Hepatocyte (in vitro differentiated cells): ENCODE results near the gene ZNF532. TPM values are rescaled to one million over a fixed set of nuclear protein-coding genes. Genes with fewer than 3 reads are reported as not detected.

Source experiments
- DNase-seq: peaks from one replicate; pipeline ENCODE4 v3.0.0-alpha.2; 2016; ENCODE audit warnings: low spot score
- H2AFZ ChIP-seq: fragments of 200-600 bp; sonication (generic); 2 replicates; pipeline ENCODE4 v1.6.0; 2016; ENCODE audit warnings: antibody characterized with exemption, mild to moderate bottlenecking
- H3K27ac ChIP-seq: fragments of 200-600 bp; sonication (generic); 2 replicates; pipeline ENCODE4 v1.5.1; 2016; ENCODE audit warnings: mild to moderate bottlenecking
- H3K27me3 ChIP-seq: fragments of 200-600 bp; sonication (generic); 2 replicates; pipeline ENCODE4 v1.6.1; 2016
- H3K36me3 ChIP-seq: fragments of 200-600 bp; sonication (generic); replicated peaks from 2 replicates; pipeline ENCODE4 v1.5.1; 2016; ENCODE audit warnings: low read depth; ENCODE audit not compliant: insufficient read depth
- H3K4me1 ChIP-seq: fragments of 200-600 bp; sonication (generic); 2 replicates; pipeline ENCODE4 v1.5.1; 2016; ENCODE audit warnings: mild to moderate bottlenecking, moderate library complexity; ENCODE audit not compliant: insufficient read depth
- H3K4me2 ChIP-seq: fragments of 200-600 bp; sonication (generic); 2 replicates; pipeline ENCODE4 v1.6.0; 2016
- H3K4me3 ChIP-seq: fragments of 200-600 bp; sonication (generic); 2 replicates; pipeline ENCODE4 v1.5.1; 2016; ENCODE audit warnings: mild to moderate bottlenecking
- H3K79me2 ChIP-seq: fragments of 200-600 bp; sonication (generic); 2 replicates; pipeline ENCODE4 v1.6.0; 2017; ENCODE audit warnings: mild to moderate bottlenecking
- H3K9me2 ChIP-seq: fragments of 200-600 bp; sonication (generic); replicated peaks from 2 replicates; pipeline ENCODE4 v1.6.0; 2017; ENCODE audit warnings: mild to moderate bottlenecking; ENCODE audit not compliant: insufficient read depth
- H3K9me3 ChIP-seq: fragments of 200-600 bp; sonication (generic); 2 replicates; pipeline ENCODE4 v1.5.1; 2016; ENCODE audit warnings: low read depth, mild to moderate bottlenecking
- H4K20me1 ChIP-seq: fragments of 200-600 bp; sonication (generic); 2 replicates; pipeline ENCODE4 v1.6.0; 2016; ENCODE audit warnings: mild to moderate bottlenecking; ENCODE audit not compliant: insufficient read depth, poor library complexity, severe bottlenecking
- EZH2 ChIP-seq: fragments of 200-600 bp; sonication (generic); IDR thresholded peaks from 2 replicates; pipeline ENCODE4 v1.6.1; 2016; ENCODE audit warnings: antibody characterized with exemption, mild to moderate bottlenecking, borderline replicate concordance
- EZH2phosphoT487 ChIP-seq: fragments of 200-600 bp; sonication (generic); IDR thresholded peaks from one replicate; pipeline ENCODE4 v1.6.1; 2018; ENCODE audit warnings: antibody characterized with exemption, mild to moderate bottlenecking, low read depth, moderate library complexity; ENCODE audit not compliant: unreplicated experiment, severe bottlenecking
- WGBS: methylation state at CpG from one replicate; pipeline ENCODE4 v1.1.6; 2016; ENCODE audit warnings: low lambda C conversion rate; ENCODE audit errors: missing lambda C conversion rate; 5-methylcytosine and 5-hydroxymethylcytosine counted together
- polyA plus RNA-seq: library from polyadenylated mRNA; unstranded; fragments of >200 nt; fragmentation: Nextera tagmentation; extraction: Ambion mirVana; gene quantifications from 2 replicates; pipeline ENCODE4 v1.2.1, GENCODE V29; 2016
- total RNA-seq: library from RNA; depleted of rRNA; stranded (reverse); fragments of >200 nt; gene quantifications from 2 replicates; pipeline ENCODE4 v1.2.3, GENCODE V29; 2014
- TF ChIP-seq, protein P1 (sequence below): fragments of 200-600 bp; sonication (generic); IDR thresholded peaks from 2 replicates; pipeline ENCODE4 v1.5.1; 2016; ENCODE audit warnings: antibody characterized with exemption, mild to moderate bottlenecking; ENCODE audit not compliant: poor library complexity

The ZNF532 gene
- total and polyA plus RNA-seq, 2 experiments from 2014 or later: 15.9 to 36.5 TPM

DNA sequence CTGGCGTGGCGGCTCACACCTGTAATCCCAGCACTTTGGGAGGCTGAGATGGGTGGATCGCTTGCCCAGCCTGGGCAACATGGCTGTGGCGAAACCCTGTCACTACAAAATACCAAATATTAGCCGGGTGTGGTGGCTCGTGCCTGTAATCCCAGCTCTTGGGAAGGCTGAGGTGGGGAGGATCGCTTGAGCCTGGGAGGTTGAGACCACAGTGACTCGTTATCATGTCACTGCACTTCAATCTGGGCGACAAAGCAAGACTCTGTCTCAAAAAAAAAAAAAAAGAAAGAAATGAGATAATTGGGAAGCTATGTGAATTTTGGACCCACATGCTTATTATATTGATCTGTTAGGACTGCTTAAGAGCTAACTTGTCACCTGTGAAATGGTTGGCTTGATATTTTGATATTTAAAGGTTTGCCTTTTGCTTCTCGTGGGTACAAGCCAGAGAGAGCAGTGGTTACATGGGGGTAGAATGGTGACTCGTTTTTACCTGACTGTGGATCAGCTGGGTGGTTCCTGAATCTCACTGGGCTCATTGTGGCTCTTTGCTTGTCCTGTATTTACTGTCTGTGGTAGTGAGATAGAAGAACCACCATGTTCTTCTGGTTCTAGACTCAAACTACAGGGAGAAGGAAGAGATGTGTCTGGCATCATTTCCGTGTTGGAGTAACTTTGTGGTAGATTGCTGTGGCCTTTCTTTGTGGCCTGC lies 28.9 kb downstream of the ZNF532 start:
- WGBS: 95% methylated on average over 12 of the region's 12 CpGs
- H3K4me2 ChIP-seq: no peak overlapping the region

DNA sequence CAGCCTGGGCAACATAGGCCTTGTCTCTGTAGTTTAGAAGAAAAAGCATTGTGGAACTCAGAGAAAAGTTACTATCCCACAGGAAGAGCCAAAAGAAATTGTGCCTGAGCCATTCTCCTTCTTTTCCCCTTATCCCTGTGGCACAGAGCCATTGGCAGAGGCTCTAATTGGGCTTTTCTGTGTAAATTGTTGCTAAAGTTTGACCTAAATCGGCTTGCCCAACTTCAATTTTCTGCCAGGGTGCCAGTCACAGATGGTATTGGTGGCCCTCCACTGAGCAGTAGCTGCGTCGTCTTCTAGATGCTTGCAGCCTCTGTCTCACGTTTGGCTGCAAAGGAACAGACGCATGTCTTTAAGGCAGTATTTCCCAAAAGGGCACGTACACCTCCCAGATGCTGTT lies 30.3 kb downstream of the ZNF532 start:
- H3K4me3 ChIP-seq: no peak overlapping the region
- no peaks in the 10 kb centered on the region for H3K27me3 ChIP-seq
- no peak for DNase-seq
- H3K9me2 ChIP-seq: no peaks in the 10 kb centered on the region
- no peak for TF ChIP-seq EZH2phosphoT487
- TF ChIP-seq, protein P1, sequence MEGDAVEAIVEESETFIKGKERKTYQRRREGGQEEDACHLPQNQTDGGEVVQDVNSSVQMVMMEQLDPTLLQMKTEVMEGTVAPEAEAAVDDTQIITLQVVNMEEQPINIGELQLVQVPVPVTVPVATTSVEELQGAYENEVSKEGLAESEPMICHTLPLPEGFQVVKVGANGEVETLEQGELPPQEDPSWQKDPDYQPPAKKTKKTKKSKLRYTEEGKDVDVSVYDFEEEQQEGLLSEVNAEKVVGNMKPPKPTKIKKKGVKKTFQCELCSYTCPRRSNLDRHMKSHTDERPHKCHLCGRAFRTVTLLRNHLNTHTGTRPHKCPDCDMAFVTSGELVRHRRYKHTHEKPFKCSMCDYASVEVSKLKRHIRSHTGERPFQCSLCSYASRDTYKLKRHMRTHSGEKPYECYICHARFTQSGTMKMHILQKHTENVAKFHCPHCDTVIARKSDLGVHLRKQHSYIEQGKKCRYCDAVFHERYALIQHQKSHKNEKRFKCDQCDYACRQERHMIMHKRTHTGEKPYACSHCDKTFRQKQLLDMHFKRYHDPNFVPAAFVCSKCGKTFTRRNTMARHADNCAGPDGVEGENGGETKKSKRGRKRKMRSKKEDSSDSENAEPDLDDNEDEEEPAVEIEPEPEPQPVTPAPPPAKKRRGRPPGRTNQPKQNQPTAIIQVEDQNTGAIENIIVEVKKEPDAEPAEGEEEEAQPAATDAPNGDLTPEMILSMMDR: no peak
- TF ChIP-seq EZH2: no peak
- H3K79me2 ChIP-seq: peaks cover 87% of the 10 kb centered on the region
- WGBS: 84% methylated on average over 6 of the region's 6 CpGs
- no peaks in the 10 kb centered on the region for H3K36me3 ChIP-seq
- H2AFZ ChIP-seq: no peak overlapping the region
- H3K9me3 ChIP-seq: no peaks in the 10 kb centered on the region
- no peaks in the 10 kb centered on the region for H4K20me1 ChIP-seq
- no peak overlapping the region for H3K4me2 ChIP-seq
- peaks cover 11% of the 10 kb centered on the region for H3K4me1 ChIP-seq
- H3K27ac ChIP-seq: no peak overlapping the region

More for the DNA sequence above, 28.9 kb downstream of the ZNF532 start:
- Histone ChIP-seq H3K27ac (no peak overlapping the region), H3K79me2 (peaks cover 89% of the 10 kb centered on the region), H2AFZ (no peak overlapping the region), H3K4me1 (peaks cover 11% of the 10 kb centered on the region), H3K9me2 (no peaks in the 10 kb centered on the region), H3K9me3 (no peaks in the 10 kb centered on the region), H3K27me3 (no peaks in the 10 kb centered on the region), H3K36me3 (no peaks in the 10 kb centered on the region), H3K4me3 (no peak overlapping the region), H4K20me1 (no peaks in the 10 kb centered on the region)
- no peak for TF ChIP-seq EZH2
- DNase-seq: no peak

DNA sequence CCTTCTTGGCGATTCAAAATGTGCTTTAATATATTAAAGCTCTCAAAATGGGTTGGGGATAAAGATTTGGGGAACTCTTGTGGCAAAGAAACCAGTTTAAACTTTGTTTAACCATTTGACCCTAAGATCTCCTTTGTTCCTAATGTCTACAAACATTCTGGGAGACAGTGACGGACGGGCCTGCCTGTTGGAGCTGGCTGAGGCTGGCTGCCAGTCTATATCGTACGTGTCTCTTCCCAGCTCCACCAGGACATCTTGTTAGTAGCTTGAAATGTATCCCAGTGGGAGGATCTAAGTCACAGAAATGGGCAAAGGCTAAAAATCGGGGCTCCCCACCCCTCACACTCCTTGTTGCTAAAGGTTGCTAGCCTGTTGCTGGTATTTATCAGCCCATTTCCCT lies 30.7 kb downstream of the ZNF532 start:
- Histone ChIP-seq H3K36me3 (no peaks in the 10 kb centered on the region), H3K27ac (no peak overlapping the region), H3K4me1 (peaks cover 11% of the 10 kb centered on the region), H2AFZ (no peak overlapping the region), H3K9me3 (no peaks in the 10 kb centered on the region), H3K27me3 (no peaks in the 10 kb centered on the region), H4K20me1 (no peaks in the 10 kb centered on the region), H3K9me2 (no peaks in the 10 kb centered on the region), H3K79me2 (peaks cover 86% of the 10 kb centered on the region), H3K4me3 (no peak overlapping the region), H3K4me2 (no peak overlapping the region)
- TF ChIP-seq EZH2phosphoT487: no peak
- no peak for TF ChIP-seq EZH2
- TF ChIP-seq, protein P1: no peak
- 80% methylated on average over 6 of the region's 6 CpGs for WGBS
- no peak for DNase-seq

DNA sequence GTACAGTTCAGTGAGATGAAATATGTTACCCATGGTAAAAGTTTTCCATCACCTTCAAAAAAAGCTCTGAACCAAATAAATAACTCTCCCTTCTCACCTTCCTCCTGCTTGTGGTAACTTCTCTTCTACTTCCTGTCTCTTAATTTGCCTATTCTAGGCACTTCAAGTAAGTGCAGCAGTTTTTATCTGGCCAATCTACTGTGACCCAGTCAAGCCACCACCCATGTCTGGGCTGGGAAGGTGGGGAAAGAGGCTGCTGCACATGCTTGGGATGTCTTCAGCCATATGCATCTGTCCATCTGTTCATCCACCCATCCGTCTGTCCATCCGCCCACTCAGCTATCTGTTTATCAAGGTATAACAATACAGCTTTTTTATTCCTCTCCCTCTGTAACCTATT lies 31.6 kb downstream of the ZNF532 start:
- Histone ChIP-seq H3K27me3 (no peaks in the 10 kb centered on the region), H3K4me1 (peaks cover 11% of the 10 kb centered on the region), H3K79me2 (peaks cover 87% of the 10 kb centered on the region), H3K27ac (peak overlapping the region; percentile 23), H3K9me3 (no peaks in the 10 kb centered on the region), H4K20me1 (no peaks in the 10 kb centered on the region), H3K4me3 (no peak overlapping the region), H3K9me2 (no peaks in the 10 kb centered on the region), H3K4me2 (no peak overlapping the region), H3K36me3 (no peaks in the 10 kb centered on the region), H2AFZ (no peak overlapping the region)
- 85% methylated on average over 2 of the region's 2 CpGs for WGBS
- no peak for DNase-seq
- TF ChIP-seq EZH2phosphoT487 (no peak), EZH2 (no peak)
- TF ChIP-seq, protein P1: no peak
